ENCODE data around the gene GABRR3.

Gene GABRR3

DNA sequence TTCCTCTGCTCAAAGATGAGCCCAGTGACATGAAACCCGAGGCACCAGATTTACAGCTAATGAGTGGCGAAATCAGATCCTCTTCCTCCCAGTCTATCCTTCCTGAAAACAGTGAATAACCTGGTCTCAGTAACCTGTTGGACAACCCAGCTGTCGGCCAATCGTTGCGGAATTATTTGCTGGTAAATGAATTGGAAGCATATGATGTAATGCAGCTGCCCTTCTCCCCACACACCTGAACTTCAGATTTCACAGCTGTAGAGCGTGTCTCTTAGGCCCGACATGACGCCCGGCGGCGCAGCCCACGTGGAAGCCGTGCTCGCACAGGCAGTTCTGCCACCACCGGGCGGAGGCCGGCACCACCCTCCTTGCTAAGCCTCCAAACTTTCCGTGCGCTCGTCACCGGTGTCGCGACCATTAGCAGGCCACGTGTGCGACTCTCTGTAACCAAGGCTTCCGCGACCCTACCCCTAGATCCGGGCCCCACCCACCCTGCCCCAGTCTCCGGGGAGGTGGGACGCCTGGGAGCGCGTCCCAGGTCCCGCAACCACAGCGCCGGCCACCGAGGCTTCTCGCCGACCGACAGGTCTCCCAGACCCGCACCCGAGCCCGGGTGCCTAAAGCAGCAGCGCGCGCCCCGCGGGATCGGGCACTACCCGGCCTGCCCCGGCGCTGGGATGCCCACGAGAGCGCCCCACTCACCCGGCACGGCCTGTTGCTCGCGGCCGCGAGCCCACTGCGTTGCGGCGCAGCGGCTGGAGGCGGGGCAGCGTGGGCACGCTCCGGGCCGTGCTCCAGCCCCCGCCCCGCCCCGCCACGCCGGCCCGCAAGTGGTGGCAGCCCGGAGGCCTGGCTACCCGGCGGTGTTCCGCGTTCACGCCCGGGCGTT lies 63.2 kb downstream of the GABRR3 start, which contains the start of gene RIOX2:
TSS of gene RIOX2 (minus strand) at position 753 of the 889 bp plus-strand sequence. CDS start 4,838 bp downstream, outside the sequence.
- H3K4me1 ChIP-seq (ENCODE audit: control insufficient read depth, insufficient read depth, low read length) = no peaks in the 10 kb centered on the region
- no peaks in the 10 kb centered on the region for H3K27me3 ChIP-seq (ENCODE audit: control insufficient read depth, insufficient read depth, low read length)
- H3K4me3 ChIP-seq (ENCODE audit: low read length) = peak within 1 kb of the TSS; percentile 61; the same call in 1 of the 2 replicates
- no peak within 1 kb of the TSS for H3K27ac ChIP-seq (ENCODE audit: low read length)
- DNase-seq (ENCODE audit: low read depth, low spot score) = no peak
- H3K36me3 ChIP-seq (ENCODE audit: control insufficient read depth, insufficient read depth, low read length) = no peaks in the 10 kb centered on the region
- no CpG with 5 or more reads among the region's 82 CpGs for WGBS (ENCODE audit: insufficient coverage, insufficient read length)
- no peaks in the 10 kb centered on the region for H3K9me3 ChIP-seq (ENCODE audit: control insufficient read depth, insufficient read depth, low read length)

DNA sequence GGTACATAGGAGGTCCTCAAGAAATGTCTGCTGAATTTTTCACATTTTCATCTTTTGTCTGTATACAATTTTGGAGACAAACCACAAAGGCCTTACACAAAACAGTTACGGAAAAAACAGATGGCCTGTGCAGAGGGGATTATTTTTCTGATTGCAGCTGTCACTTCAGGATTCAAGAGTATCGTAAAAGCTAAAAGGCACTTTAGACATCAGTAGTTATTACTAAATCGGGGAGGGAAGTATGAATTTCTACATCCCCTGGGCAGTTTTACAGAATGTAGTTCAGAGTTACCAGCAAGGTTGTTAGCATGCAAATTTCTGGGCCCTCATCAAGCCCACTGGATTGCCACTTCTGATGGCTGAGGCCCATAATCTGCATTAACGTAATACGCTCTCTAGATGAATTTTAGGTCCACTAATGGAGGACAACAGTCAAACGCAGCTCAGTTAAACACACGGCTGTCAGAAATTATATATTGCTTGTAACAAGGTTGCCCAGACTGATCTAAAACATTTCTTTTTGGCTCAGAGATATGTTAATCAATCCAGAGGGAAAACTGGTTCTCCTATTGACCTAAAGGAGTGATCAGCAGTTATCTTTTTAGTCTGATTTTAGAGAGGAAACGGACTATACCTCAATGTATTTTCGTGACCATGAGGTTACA lies 64.0 kb downstream of the GABRR3 start:
- Histone ChIP-seq H3K4me3 (ENCODE audit: low read length) (no peak overlapping the region), H3K27ac (ENCODE audit: low read length) (no peak overlapping the region), H3K27me3 (ENCODE audit: control insufficient read depth, insufficient read depth, low read length) (no peaks in the 10 kb centered on the region), H3K36me3 (ENCODE audit: control insufficient read depth, insufficient read depth, low read length) (no peaks in the 10 kb centered on the region), H3K4me1 (ENCODE audit: control insufficient read depth, insufficient read depth, low read length) (no peaks in the 10 kb centered on the region), H3K9me3 (ENCODE audit: control insufficient read depth, insufficient read depth, low read length) (no peaks in the 10 kb centered on the region)
- DNase-seq (ENCODE audit: low read depth, low spot score) = no peak
- WGBS (ENCODE audit: insufficient coverage, insufficient read length) = no CpG with 5 or more reads among the region's 9 CpGs

DNA sequence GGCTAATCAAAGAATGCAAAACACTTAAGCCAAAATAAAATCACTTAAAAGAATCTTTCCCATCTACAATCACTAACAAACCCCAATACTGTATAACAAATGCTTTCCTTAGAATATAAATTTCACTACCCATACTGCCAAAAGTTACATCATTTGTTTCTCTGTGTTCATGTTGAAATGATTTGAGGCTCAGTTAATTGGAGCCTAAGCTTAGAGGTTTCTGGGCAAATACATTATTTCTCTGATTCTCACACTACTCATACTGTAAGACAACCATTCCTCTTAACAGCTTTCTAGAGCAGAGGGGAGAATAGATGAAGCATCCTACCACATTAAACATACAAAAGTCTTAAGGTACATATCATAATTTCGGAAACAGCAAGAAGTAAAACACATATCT lies 65.0 kb downstream of the GABRR3 start:
- no peaks in the 10 kb centered on the region for H3K4me1 ChIP-seq (ENCODE audit: control insufficient read depth, insufficient read depth, low read length)
- H3K4me3 ChIP-seq (ENCODE audit: low read length) = no peak overlapping the region
- H3K27ac ChIP-seq (ENCODE audit: low read length) = no peak overlapping the region
- no peaks in the 10 kb centered on the region for H3K36me3 ChIP-seq (ENCODE audit: control insufficient read depth, insufficient read depth, low read length)
- H3K27me3 ChIP-seq (ENCODE audit: control insufficient read depth, insufficient read depth, low read length) = no peaks in the 10 kb centered on the region
- no peaks in the 10 kb centered on the region for H3K9me3 ChIP-seq (ENCODE audit: control insufficient read depth, insufficient read depth, low read length)
- no peak for DNase-seq (ENCODE audit: low read depth, low spot score)
- WGBS (ENCODE audit: insufficient coverage, insufficient read length) = no CpG with 5 or more reads among the region's 1 CpG

DNA sequence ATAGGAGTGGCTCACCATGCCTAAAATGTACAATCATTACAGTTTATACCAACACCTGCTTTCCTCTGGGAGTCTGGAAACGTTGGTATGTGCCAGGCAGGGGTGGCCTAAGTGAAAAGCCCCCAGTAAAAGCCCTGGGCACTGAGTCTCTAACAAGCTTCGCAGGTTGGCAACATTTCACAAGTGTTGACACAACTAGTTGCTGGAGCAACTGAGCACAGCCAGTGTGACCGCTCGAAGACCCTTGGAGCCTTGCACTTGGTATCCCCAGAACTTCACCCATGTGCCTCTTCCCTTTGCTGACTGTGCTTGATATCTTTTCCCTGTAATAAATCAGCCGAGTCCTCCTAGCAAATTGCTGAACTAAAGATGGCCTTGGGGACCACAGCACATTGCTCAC lies 65.6 kb downstream of the GABRR3 start:
- Histone ChIP-seq H3K36me3 (ENCODE audit: control insufficient read depth, insufficient read depth, low read length) (no peaks in the 10 kb centered on the region), H3K4me3 (ENCODE audit: low read length) (no peak overlapping the region)
- no CpG with 5 or more reads among the region's 5 CpGs for WGBS (ENCODE audit: insufficient coverage, insufficient read length)

DNA sequence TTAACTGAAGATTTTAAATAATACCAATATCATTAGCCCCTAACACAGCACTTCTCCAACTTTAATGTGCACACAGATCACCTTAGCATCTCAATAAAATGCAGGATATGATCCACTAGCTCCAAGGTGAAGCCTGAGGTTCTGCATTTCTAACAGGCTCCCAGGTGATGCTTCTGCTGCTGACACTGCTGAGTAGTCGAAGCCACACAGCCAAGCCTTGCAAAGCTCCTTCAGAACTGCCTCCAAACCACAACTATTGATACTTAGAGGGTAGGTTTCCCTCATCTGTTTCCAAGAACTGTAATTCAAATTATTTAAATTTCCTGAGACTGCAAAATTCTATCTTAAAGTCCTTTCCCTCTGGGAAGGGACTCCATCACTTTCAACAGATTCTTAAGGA lies 66.7 kb downstream of the GABRR3 start:
- WGBS (ENCODE audit: insufficient coverage, insufficient read length) = no CpG with 5 or more reads among the region's 1 CpG
- no peak for DNase-seq (ENCODE audit: low read depth, low spot score)
- no peaks in the 10 kb centered on the region for H3K27me3 ChIP-seq (ENCODE audit: control insufficient read depth, insufficient read depth, low read length)
- H3K27ac ChIP-seq (ENCODE audit: low read length) = no peak overlapping the region
- H3K4me3 ChIP-seq (ENCODE audit: low read length) = no peak overlapping the region
- H3K4me1 ChIP-seq (ENCODE audit: control insufficient read depth, insufficient read depth, low read length) = no peaks in the 10 kb centered on the region
- H3K9me3 ChIP-seq (ENCODE audit: control insufficient read depth, insufficient read depth, low read length) = no peaks in the 10 kb centered on the region
- H3K36me3 ChIP-seq (ENCODE audit: control insufficient read depth, insufficient read depth, low read length) = no peaks in the 10 kb centered on the region

More for the DNA sequence above, 65.6 kb downstream of the GABRR3 start:
- H3K9me3 ChIP-seq (ENCODE audit: control insufficient read depth, insufficient read depth, low read length) = no peaks in the 10 kb centered on the region
- no peak for DNase-seq (ENCODE audit: low read depth, low spot score)
- no peaks in the 10 kb centered on the region for H3K4me1 ChIP-seq (ENCODE audit: control insufficient read depth, insufficient read depth, low read length)
- H3K27me3 ChIP-seq (ENCODE audit: control insufficient read depth, insufficient read depth, low read length) = no peaks in the 10 kb centered on the region
- no peak overlapping the region for H3K27ac ChIP-seq (ENCODE audit: low read length)

DNA sequence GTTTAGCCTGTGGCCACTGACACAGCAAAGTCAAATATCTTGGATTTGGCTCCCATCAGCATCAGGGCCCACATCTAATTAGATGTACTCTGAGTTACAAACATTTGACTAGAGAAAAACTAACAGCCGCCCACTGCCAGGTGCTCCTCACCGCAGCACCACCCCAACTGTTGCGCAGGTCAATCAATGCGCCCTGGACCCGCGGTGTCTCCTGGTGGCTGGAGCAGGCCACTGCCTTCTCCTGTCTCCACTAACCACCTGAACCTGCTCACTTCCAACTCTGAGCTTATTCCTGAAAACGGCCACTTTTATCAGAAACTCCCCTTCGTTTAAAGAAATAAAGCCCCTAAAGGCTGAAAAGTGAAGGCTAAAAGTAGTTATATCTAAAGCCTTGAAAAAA lies 67.1 kb downstream of the GABRR3 start:
- H3K36me3 ChIP-seq (ENCODE audit: control insufficient read depth, insufficient read depth, low read length) = no peaks in the 10 kb centered on the region
- H3K4me1 ChIP-seq (ENCODE audit: control insufficient read depth, insufficient read depth, low read length) = no peaks in the 10 kb centered on the region
- H3K27ac ChIP-seq (ENCODE audit: low read length) = no peak overlapping the region
- H3K27me3 ChIP-seq (ENCODE audit: control insufficient read depth, insufficient read depth, low read length) = no peaks in the 10 kb centered on the region
- no CpG with 5 or more reads among the region's 8 CpGs for WGBS (ENCODE audit: insufficient coverage, insufficient read length)
- no peak overlapping the region for H3K4me3 ChIP-seq (ENCODE audit: low read length)
- DNase-seq (ENCODE audit: low read depth, low spot score) = no peak
- H3K9me3 ChIP-seq (ENCODE audit: control insufficient read depth, insufficient read depth, low read length) = no peaks in the 10 kb centered on the region

DNA sequence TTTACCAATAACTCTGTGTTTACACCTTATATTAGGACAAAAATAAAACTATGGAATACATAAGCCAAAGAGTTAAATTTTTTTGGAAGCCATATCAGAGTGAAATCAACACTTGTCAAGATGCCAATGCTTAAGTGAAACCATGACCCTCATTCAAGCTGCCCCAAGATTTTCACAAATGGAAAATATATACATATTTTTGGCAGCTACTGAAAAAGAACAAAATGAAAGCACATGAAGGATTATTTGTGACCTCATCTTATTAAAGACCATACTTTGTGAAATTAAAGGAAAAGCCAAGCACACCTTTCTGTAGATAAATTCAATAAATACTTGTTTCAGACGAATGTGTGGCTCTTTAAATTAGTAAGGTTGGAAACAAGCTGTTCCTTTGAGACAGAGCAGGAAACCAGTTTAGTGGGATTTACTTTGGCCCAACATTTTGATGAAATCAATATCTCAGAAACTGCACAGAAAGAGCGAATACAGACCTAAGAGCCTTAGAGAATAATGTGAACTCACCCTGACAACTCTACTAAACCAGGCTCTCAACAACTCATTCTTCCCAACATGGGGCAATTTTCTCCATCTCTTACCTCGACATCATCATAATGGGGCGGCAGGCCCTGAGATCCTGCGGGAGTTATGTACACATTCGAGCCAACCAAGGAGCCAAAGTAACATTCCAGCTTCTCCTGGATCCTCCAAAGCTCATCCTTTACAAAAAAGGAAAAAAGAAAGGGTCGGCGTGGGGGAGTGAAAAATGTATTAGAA lies 73.9 kb downstream of the GABRR3 start:
- no peaks in the 10 kb centered on the region for H3K27me3 ChIP-seq (ENCODE audit: control insufficient read depth, insufficient read depth, low read length)
- no peaks in the 10 kb centered on the region for H3K36me3 ChIP-seq (ENCODE audit: control insufficient read depth, insufficient read depth, low read length)
- no peak for DNase-seq (ENCODE audit: low read depth, low spot score)
- no peak overlapping the region for H3K4me3 ChIP-seq (ENCODE audit: low read length)
- H3K9me3 ChIP-seq (ENCODE audit: control insufficient read depth, insufficient read depth, low read length) = no peaks in the 10 kb centered on the region
- no peaks in the 10 kb centered on the region for H3K4me1 ChIP-seq (ENCODE audit: control insufficient read depth, insufficient read depth, low read length)
- no peak overlapping the region for H3K27ac ChIP-seq (ENCODE audit: low read length)
- no CpG with 5 or more reads among the region's 8 CpGs for WGBS (ENCODE audit: insufficient coverage, insufficient read length)

DNA sequence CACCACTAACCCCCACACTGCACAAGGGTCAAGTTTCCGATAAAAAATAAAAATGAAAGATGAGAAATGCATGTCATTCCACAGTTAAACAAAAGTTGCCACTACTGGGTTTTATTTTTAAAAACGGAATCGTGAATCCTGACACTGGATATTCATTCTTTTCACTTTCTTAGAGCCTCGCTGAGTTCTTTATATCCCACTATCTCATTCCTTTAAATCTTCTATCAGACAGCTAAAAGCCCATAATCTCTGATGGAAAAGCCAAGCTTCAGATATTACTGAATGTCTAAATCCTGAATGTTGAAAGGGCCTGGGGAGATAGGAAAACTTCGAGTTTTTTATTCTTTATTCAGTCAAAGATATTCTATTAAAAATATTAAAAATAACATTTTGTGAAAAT lies 74.6 kb downstream of the GABRR3 start:
- Histone ChIP-seq H3K9me3 (ENCODE audit: control insufficient read depth, insufficient read depth, low read length) (no peaks in the 10 kb centered on the region), H3K36me3 (ENCODE audit: control insufficient read depth, insufficient read depth, low read length) (no peaks in the 10 kb centered on the region), H3K27ac (ENCODE audit: low read length) (no peak overlapping the region), H3K4me1 (ENCODE audit: control insufficient read depth, insufficient read depth, low read length) (no peaks in the 10 kb centered on the region), H3K4me3 (ENCODE audit: low read length) (no peak overlapping the region), H3K27me3 (ENCODE audit: control insufficient read depth, insufficient read depth, low read length) (no peaks in the 10 kb centered on the region)
- DNase-seq (ENCODE audit: low read depth, low spot score) = no peak
- WGBS (ENCODE audit: insufficient coverage, insufficient read length) = no CpG with 5 or more reads among the region's 5 CpGs

DNA sequence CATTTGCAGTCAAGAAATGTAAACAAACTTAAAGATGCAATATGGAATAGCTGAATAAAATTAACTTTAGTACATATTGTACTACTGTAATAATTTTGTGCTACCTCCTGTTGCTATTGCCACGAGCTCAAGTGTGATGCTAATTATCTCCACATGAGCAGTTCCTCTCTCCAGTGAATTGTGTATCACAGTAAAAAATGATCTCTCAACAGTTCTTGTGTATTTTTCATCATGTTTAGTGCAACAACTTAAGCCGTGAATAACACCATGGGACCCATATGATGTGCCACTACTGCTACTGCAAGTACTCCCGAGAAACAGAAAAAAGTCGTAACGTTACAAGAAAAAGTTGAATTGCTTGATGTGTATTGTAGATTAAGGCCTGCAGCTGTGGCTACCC lies 75.2 kb downstream of the GABRR3 start:
- no peaks in the 10 kb centered on the region for H3K4me1 ChIP-seq (ENCODE audit: control insufficient read depth, insufficient read depth, low read length)
- DNase-seq (ENCODE audit: low read depth, low spot score) = no peak
- no peaks in the 10 kb centered on the region for H3K9me3 ChIP-seq (ENCODE audit: control insufficient read depth, insufficient read depth, low read length)
- H3K36me3 ChIP-seq (ENCODE audit: control insufficient read depth, insufficient read depth, low read length) = no peaks in the 10 kb centered on the region
- WGBS (ENCODE audit: insufficient coverage, insufficient read length) = no CpG with 5 or more reads among the region's 5 CpGs
- no peak overlapping the region for H3K27ac ChIP-seq (ENCODE audit: low read length)
- H3K4me3 ChIP-seq (ENCODE audit: low read length) = no peak overlapping the region
- no peaks in the 10 kb centered on the region for H3K27me3 ChIP-seq (ENCODE audit: control insufficient read depth, insufficient read depth, low read length)

DNA sequence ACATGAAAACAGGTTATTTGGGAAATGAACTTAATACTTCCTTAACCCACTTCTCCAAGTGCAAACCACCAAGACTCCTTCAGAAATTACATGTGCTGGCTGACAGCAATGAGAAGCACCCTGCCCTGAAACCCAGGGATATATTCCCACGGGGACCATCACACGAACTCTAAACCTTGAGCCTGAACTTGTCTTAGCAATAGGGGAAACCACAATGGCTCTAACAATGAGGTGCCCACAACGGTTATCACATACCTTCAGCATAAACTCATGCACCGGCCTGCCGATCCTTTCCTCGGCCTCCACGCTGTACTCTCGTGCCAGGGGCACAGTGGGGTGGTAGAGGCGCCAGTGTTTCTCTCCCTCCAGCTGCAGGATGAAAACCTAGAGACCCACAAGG lies 76.3 kb downstream of the GABRR3 start:
- Histone ChIP-seq H3K27me3 (ENCODE audit: control insufficient read depth, insufficient read depth, low read length) (no peaks in the 10 kb centered on the region), H3K27ac (ENCODE audit: low read length) (no peak overlapping the region), H3K9me3 (ENCODE audit: control insufficient read depth, insufficient read depth, low read length) (no peaks in the 10 kb centered on the region), H3K4me3 (ENCODE audit: low read length) (no peak overlapping the region), H3K4me1 (ENCODE audit: control insufficient read depth, insufficient read depth, low read length) (no peaks in the 10 kb centered on the region), H3K36me3 (ENCODE audit: control insufficient read depth, insufficient read depth, low read length) (no peaks in the 10 kb centered on the region)
- DNase-seq (ENCODE audit: low read depth, low spot score) = no peak
- WGBS (ENCODE audit: insufficient coverage, insufficient read length) = no CpG with 5 or more reads among the region's 9 CpGs
